GM13977 (cell line): ENCODE results near the gene BIVM.

Experiments
- DNase-seq: peaks from one replicate; pipeline ENCODE4 v3.0.0; 2012; ENCODE audit warnings: low spot score
- CTCF ChIP-seq: IDR thresholded peaks from 2 replicates; pipeline ENCODE4 v1.5.1; 2012; ENCODE audit warnings: mild to moderate bottlenecking, control low read depth; ENCODE audit not compliant: insufficient read depth; ENCODE audit errors: extremely low read depth, missing control alignments
- in situ Hi-C: fragments of 300-500 bp; cut with MboI; formaldehyde crosslinking; loops from one replicate; pipeline ENCODE4 v1.12.0; 2022; ENCODE audit warnings: low sequenced_read_pairs, low pct_unique_long_range_greater_than_20kb, mixed read lengths, inconsistent platforms; ENCODE audit not compliant: unreplicated experiment

BIVM gene

DNA sequence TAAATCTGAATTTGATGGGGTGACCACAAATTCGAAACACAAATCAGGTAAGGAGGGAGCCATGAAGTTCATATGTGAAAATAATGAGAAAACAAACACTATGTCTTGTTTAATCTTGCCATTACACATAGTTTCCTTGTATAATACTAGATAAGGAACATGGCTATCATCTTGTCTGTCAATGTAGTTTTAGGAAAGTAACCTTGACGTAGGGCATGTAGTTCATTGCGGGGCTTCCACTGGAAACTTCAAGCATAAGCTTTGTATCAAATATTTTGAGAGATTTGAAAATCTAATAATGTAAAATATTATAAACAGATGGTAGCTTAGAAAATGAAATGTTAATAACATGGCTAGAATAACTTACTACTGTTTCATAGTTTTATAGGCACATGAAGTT is 8.8 kb downstream of the BIVM start:
- in situ Hi-C loops, result no loop called here
- DNase-seq, result no peak
- TF ChIP-seq CTCF, result no peak

DNA sequence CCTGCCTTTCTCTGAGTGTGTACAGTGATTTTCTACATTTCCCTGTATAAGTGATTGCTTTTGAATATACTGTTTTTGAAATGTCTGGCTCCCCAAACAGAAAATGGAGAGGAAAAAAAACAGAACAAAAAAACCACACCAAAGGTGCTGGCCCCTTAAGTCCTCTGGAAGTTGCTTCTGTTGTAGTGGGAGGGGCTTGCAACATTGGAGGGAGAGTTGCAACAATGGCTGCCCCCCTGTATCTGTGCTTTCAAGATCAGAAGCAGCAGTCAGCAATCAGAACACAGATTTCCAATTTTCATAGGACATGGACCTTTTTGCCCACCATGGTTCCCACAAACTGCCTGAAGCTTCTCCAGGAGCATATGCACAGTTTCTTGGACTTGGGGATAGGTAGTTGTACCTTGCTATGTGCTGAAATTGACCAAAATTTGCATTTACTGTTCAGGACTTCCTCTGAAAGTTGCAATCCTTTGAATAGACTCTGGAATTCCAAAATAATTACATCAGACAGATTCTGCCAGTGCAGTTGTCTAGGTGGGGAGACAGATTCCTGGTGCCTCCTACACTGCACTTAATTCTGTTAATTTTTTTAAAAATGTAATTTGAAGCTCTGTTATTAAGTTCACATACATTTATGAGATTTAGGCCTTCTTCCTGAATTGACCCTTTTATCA is 13.8 kb downstream of the BIVM start:
- TF ChIP-seq CTCF, result no peak
- in situ Hi-C loops, result no loop called here
- no peak for DNase-seq

- in situ Hi-C loops, result no loop called here
- no peak for DNase-seq
- TF ChIP-seq CTCF, result no peak
These were observed 15.2 kb downstream of the BIVM start for GRCh38 chr13:102814025-102814607.

DNA sequence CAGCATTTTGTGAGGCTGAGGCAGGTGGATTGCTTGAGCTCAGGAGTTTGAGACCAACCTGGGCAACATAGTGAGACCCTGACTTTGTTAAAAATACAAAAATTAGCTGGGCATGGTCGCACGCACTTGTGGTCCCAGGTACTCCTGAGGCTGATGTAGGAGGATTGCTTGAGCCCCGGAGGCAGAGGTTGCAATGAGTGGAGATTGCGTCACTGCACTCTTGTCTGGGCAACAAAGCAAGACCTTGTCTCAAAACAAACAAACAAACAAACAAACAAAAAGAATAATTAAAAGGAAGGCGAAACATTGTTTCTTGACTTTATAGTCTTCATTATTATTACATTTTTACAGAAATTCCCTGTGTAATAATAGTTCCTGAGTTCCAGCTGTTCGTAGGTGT is 15.9 kb downstream of the BIVM start:
- in situ Hi-C loops, result no loop called here
- DNase-seq, result no peak
- no peak for TF ChIP-seq CTCF

GRCh38 chr13:102815788-102816187 is 16.9 kb downstream of the BIVM start:
- TF ChIP-seq CTCF, result no peak
- in situ Hi-C loops, result no loop called here
- DNase-seq, result no peak

GRCh38 chr13:102816708-102817107 is 17.8 kb downstream of the BIVM start:
- no peak for DNase-seq
- in situ Hi-C loops, result no loop called here
- no peak for TF ChIP-seq CTCF
